ENCODE data around the gene TMEM234. TPM values are rescaled to one million over a fixed set of nuclear protein-coding genes. Genes with fewer than 3 reads are reported as not detected.

Gene TMEM234
- total RNA-seq, 1 donor from 2014 or later: 49.2 TPM

DNA sequence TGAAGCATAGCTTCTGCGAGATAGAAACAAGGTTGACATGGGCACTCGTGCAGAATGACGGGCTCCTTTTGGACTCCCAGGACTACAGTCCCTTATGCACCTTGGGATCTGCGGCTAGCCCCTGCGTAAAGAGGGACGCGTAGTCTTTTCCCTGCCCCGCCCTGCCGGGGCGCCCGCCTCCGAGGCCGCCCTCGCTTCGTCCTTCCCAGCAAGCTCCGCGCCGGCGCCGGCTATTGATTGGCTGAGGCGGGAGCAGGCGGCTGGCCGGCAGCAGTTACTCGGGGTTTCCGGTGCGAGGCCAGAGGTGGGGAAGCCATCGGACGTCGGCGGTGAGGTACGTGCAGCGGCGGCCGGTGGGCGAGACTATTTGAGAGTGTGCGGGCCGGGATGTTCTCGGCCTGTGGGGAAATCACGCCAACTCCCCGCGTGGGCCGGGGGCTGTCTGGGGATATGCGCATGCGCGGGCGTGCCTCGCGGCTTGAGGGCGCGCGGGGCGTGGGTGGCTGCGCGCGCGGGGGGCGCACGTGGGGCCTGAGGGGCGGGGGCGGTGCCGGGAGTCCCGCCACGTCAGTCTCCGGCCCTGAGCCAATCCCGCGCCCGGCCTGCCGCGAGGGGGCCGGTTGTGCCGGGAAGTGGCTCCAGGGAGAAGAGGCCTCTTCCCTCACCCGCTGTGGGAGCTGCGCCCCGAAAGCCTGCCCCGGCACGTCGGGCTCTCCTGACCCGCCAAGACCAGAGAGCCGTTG, 42.5 kb downstream of the TMEM234 start, which contains the start of gene TXLNA:
TXLNA (plus strand) TSS at position 233 of the 743 bp plus-strand sequence. CDS start 671 bp downstream, outside the sequence.
- peaks cover 12% of the 10 kb centered on the region for H3K36me3 Mint-ChIP-seq (ENCODE audit: insufficient read depth)
- peak within 1 kb of the TSS; percentile 92 for H3K4me3 Mint-ChIP-seq (ENCODE audit: low read depth)
- peak; percentile 86 for DNase-seq (ENCODE audit: low spot score, unreplicated experiment)
- TF ChIP-seq CTCF (IDR thresholded peaks at IDR 0.05; ENCODE audit: unreplicated experiment): no peak
- H3K27ac Mint-ChIP-seq: peak within 1 kb of the TSS; percentile 96
- H3K27me3 Mint-ChIP-seq: no peaks in the 10 kb centered on the region
- peaks cover 15% of the 10 kb centered on the region for H3K4me1 Mint-ChIP-seq (ENCODE audit: low read depth)
- no peaks in the 10 kb centered on the region for H3K9me3 Mint-ChIP-seq (ENCODE audit: low read depth)

DNA sequence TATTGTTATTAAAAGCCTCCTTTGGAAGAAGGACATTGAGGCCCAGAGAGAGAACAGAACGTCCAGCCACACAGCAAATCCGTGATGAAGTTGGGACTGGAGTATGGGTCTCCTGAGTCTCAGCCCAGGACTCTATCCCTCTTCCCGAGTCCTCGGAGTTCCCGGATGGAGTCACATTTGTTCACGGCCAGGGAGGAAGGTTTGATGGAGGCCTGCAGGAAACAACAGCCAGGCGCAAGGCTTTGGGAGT, 43.0 kb downstream of the TMEM234 start:
- H3K4me1 Mint-ChIP-seq (ENCODE audit: low read depth): peaks cover 15% of the 10 kb centered on the region
- H3K4me3 Mint-ChIP-seq (ENCODE audit: low read depth): peak overlapping the region; percentile 92
- peak overlapping the region; percentile 95 for H3K27ac Mint-ChIP-seq
- H3K36me3 Mint-ChIP-seq (ENCODE audit: insufficient read depth): peaks cover 12% of the 10 kb centered on the region
- no peaks in the 10 kb centered on the region for H3K27me3 Mint-ChIP-seq
- no peaks in the 10 kb centered on the region for H3K9me3 Mint-ChIP-seq (ENCODE audit: low read depth)
- no peak for TF ChIP-seq CTCF (IDR thresholded peaks at IDR 0.05; ENCODE audit: unreplicated experiment)
- no peak for DNase-seq (ENCODE audit: low spot score, unreplicated experiment)

GRCh38 chr1:32178380-32179192, 43.6 kb downstream of the TMEM234 start:
- Mint-ChIP-seq H3K27me3 (no peaks in the 10 kb centered on the region), H3K27ac (peak overlapping the region; percentile 95), H3K4me1 (ENCODE audit: low read depth) (peaks cover 15% of the 10 kb centered on the region), H3K36me3 (ENCODE audit: insufficient read depth) (peaks cover 10% of the 10 kb centered on the region), H3K4me3 (ENCODE audit: low read depth) (peak overlapping the region; percentile 92), H3K9me3 (ENCODE audit: low read depth) (no peaks in the 10 kb centered on the region)
- no peak for TF ChIP-seq CTCF (IDR thresholded peaks at IDR 0.05; ENCODE audit: unreplicated experiment)
- DNase-seq (ENCODE audit: low spot score, unreplicated experiment): no peak

DNA sequence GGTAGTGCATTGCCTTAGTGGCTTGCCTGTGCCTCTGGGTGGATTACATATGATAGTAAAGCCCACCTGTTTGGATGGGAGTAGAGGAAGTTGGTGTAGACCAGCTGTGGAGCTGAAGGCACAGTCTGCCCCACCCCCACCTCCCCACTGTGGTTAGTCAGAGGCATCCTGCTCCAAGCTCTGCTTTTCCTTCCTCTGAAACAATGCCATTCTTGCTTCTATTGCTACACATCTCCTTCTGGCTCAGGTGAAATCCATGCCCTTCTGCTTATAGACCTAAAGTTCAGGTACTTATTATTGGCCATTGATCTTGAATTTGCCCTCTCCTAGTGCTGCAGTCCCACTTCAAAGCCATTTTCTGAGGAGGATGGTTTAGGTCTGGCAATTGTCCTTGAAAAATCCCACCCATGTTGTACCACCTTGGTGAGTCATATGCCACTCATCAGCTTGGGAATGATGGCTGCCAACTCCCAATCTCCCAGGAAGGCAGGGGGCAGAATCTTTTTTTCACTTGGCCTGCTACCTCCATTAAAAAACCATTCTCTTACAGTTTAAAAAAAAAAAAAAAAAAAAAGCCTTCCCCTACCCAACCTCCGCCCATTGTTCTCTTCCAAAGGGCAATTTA, 49.4 kb downstream of the TMEM234 start:
- H3K27ac Mint-ChIP-seq: no peak overlapping the region
- no peak overlapping the region for H3K4me3 Mint-ChIP-seq (ENCODE audit: low read depth)
- TF ChIP-seq CTCF (IDR thresholded peaks at IDR 0.05; ENCODE audit: unreplicated experiment): no peak
- no peak for DNase-seq (ENCODE audit: low spot score, unreplicated experiment)
- H3K4me1 Mint-ChIP-seq (ENCODE audit: low read depth): no peaks in the 10 kb centered on the region
- peaks cover 13% of the 10 kb centered on the region for H3K36me3 Mint-ChIP-seq (ENCODE audit: insufficient read depth)
- no peaks in the 10 kb centered on the region for H3K27me3 Mint-ChIP-seq
- H3K9me3 Mint-ChIP-seq (ENCODE audit: low read depth): no peaks in the 10 kb centered on the region

DNA sequence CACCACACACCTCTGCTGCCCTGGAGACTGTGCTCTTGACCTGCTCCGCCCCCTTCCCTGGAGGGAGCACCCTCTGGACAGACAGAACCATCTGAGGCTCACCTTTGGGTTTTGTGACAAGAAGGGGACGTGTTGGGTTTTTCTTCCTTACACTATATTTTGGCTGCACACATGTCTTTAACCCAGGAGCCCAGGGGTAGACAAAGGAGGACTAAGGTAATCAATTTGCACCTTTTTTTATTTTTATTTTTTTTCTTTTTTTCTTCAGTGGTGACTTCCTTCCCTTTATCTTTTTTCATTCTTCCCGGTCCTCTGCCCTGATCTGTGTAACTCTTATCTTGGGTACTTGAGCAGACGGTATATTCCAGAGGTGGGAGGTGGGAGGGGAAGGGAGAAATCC, 51.2 kb downstream of the TMEM234 start:
- TF ChIP-seq CTCF (IDR thresholded peaks at IDR 0.05; ENCODE audit: unreplicated experiment): no peak
- H3K4me3 Mint-ChIP-seq (ENCODE audit: low read depth): no peak overlapping the region
- no peaks in the 10 kb centered on the region for H3K9me3 Mint-ChIP-seq (ENCODE audit: low read depth)
- no peak for DNase-seq (ENCODE audit: low spot score, unreplicated experiment)
- peak overlapping the region; percentile 56 for H3K27ac Mint-ChIP-seq
- H3K4me1 Mint-ChIP-seq (ENCODE audit: low read depth): no peaks in the 10 kb centered on the region
- H3K36me3 Mint-ChIP-seq (ENCODE audit: insufficient read depth): peaks cover 18% of the 10 kb centered on the region
- no peaks in the 10 kb centered on the region for H3K27me3 Mint-ChIP-seq
